Head of caudate nucleus (tissue), 42 donors: Measurements from ENCODE around the gene SSR4.

Experiments used
- DNase-seq, 42 donors: peaks; one replicate each; pipeline versions ENCODE4 v3.0.0 to v3.0.0-alpha.2; 2020 to 2021; ENCODE audit warnings: mixed read lengths in 7 of 42
- intact Hi-C: fragments of 100-400 bp; cut with DNase I; formaldehyde crosslinking; loops from one replicate; pipeline ENCODE4 v1.15.0; 2022

Gene SSR4

DNA sequence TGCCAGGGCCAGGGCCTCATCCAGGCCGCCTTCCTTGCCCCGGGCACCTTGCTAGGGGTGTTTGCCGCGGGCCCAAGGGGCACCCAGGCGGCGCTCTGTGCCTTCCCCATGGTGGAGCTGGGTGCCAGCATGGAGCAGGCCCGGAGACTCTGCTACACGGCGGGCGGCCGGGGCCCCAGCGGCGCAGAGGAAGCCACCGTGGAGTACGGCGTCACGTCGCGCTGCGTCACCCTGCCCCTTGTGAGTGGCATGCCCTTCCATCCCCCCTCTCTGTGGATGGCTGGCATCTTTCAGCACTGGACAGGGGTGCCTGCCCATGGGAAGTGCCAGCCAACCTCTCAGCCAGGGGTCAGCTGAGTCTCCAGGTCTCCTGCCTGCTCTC, 26.8 kb upstream of the SSR4 start:
- intact Hi-C loops = no loop called here
- peak in 14 of 42 donors; percentile 1 to 43 (median 12) for DNase-seq

DNA sequence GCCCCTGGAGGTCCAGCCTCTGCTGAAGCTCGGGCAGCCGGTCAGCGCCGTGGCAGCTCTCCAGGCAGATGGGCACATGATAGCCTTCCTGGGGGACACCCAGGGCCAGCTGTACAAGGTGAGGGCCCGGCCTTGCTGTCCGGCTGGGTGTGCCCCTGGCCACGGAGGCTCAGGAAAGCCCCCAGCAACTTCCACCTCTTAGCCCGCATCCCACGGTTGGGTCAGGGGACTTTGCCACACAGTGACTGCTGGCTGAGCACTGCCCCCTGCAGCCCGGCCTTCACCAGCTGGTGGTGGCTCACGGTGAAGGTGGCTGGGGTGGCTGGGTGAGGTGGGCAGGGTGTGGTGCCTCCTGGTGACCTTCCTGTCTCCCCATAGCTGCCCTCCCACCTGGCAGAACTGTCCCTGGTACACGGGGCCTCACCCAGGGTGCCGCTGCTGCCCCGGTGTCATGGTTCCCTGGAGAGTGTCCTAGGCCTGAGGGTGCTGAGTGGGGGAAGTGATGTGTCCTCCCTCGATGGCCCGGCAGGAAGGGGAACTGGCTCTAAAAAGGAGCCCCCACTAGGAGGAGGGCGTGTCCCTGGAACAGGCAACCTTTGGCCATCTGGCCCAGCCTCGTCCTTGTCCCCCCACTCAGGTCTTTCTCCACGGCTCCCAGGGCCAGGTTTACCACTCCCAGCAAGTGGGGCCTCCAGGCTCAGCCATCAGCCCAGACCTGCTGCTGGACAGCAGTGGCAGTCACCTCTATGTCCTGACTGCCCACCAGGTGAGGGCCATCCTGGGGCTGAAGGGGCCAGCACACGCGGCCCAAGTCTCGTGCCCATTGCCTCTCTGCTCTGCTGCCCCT, 25.9 kb upstream of the SSR4 start:
- intact Hi-C loops = no loop called here
- DNase-seq = peak in 14 of 42 donors; percentile 12 to 46 (median 22)

DNA sequence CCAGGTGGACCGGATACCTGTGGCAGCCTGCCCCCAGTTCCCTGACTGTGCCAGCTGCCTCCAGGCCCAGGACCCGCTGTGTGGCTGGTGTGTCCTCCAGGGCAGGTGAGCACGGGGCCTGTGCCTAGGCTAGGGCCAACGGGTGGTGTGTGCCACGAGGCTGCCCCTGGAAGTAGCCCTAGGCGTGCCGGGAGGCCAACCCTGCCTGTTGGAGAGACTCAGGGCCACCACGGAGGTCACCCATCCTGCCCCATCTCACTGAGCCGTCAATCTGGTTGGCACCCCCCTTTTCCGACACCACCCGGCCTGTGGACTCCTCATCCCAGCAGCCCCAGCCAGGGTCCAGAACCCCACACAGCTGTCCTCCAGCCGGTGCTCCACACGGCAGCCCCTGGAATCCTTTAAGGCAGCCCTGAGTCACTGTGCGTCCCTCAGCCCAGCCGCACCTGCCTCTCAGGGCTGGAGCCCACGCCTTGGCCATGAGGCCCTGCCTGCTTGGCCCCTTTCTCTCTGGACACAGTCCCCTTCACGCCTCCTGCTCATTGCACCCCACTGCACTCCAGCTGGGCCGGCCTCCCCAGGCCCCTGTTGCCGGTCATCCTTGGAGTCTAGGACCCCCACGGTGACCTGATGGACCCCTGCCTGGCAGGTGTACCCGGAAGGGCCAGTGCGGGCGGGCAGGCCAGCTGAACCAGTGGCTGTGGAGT, 25.2 kb upstream of the SSR4 start:
- DNase-seq = peak in 13 of 42 donors; percentile 1 to 40 (median 15)
- intact Hi-C loops = no loop called here

DNA sequence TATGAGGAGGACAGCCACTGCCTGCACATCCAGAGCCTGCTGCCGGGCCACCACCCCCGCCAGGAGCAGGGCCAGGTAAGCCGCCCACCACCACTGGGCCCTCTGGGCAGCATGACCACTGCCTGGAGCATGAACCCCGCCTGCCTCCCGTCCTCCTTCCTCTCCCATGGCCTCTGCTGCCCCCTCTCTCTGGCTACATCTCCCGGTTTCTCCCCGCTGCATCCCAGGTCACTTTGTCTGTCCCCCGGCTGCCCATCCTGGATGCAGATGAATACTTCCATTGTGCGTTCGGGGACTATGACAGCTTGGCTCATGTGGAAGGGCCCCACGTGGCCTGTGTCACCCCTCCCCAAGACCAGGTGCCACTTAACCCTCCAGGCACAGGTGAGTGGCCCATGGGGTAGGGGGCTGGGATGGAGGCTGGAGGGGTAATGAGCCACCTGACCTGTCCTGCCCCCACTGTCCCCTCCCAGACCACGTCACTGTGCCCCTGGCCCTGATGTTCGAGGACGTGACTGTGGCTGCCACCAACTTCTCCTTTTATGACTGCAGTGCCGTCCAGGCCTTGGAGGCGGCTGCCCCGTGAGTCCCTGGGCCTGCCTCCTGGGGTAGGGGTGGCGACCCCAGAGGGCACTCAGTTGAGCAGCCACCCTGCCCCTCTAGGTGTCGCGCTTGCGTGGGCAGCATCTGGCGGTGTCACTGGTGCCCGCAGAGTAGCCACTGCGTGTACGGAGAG, 24.4 kb upstream of the SSR4 start:
- DNase-seq = peak in 19 of 42 donors; percentile 7 to 73 (median 38)
- intact Hi-C loops = no loop called here

DNA sequence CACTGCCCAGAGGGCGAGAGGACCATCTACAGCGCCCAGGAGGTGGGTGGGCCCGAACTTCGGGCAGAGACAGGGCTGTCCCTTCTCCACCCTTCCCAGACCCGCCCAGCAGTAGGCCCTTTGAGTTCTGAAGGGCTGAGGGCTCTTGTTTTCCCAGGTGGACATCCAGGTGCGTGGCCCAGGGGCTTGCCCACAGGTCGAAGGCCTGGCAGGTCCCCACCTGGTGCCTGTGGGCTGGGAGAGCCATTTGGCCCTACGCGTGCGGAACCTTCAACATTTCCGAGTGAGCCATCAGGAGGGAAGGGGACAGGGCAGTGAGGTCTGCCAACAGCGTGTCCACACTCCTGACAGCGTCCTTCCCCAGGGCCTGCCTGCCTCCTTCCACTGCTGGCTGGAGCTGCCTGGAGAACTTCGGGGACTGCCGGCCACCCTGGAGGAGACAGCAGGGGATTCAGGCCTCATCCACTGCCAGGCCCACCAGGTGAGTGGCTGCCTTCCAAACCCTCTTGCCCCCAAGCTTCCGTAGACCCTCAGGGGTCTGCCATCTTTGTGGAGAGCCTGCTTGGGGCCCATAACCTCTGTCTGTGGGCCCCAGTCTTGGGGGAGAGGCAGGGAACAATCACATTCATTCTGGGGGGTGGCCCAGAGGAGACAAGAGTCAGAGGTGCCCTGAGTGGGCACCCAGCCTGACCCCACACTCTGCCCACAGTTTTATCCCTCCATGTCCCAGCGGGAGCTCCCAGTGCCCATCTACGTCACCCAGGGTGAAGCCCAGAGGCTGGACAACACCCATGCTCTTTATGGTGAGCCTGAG, 23.7 kb upstream of the SSR4 start:
- peak in 13 of 42 donors; percentile 1 to 35 (median 11) for DNase-seq
- intact Hi-C loops = no loop called here

DNA sequence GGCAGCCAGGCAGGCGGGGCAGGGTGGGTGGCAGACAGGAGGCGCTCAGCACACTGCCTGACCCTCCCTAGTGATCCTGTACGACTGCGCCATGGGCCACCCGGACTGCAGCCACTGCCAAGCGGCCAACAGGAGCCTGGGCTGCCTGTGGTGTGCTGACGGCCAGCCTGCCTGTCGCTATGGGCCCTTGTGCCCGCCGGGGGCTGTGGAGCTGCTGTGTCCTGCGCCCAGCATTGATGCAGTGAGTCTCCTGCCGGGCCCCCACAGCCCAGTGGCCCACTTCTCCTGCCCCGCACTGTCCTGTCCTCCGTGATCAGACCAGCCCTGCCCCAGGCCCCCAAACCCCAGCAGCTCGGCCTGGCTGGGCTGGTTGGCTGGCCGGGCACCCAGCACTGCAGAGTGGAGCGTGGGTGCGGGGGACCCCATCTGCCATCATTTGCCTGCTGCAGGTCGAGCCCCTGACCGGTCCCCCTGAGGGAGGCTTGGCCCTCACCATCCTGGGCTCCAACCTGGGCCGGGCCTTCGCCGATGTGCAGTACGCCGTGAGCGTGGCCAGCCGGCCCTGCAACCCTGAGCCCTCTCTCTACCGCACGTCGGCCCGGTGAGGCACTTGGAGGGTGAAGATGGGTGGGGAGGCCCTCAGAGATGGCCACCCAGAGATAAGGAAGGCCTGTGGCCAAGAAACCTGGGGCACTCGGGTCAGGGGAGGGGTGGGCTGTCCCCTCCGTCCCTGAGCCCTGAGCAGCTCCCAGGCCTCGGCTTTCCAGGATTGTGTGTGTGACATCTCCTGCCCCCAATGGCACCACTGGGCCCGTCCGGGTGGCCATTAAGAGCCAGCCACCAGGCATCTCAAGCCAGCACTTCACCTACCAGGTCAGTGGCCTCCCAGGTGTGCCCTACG, 22.8 kb upstream of the SSR4 start:
- peak in 13 of 42 donors; percentile 1 to 39 (median 10) for DNase-seq
- intact Hi-C loops = no loop called here

DNA sequence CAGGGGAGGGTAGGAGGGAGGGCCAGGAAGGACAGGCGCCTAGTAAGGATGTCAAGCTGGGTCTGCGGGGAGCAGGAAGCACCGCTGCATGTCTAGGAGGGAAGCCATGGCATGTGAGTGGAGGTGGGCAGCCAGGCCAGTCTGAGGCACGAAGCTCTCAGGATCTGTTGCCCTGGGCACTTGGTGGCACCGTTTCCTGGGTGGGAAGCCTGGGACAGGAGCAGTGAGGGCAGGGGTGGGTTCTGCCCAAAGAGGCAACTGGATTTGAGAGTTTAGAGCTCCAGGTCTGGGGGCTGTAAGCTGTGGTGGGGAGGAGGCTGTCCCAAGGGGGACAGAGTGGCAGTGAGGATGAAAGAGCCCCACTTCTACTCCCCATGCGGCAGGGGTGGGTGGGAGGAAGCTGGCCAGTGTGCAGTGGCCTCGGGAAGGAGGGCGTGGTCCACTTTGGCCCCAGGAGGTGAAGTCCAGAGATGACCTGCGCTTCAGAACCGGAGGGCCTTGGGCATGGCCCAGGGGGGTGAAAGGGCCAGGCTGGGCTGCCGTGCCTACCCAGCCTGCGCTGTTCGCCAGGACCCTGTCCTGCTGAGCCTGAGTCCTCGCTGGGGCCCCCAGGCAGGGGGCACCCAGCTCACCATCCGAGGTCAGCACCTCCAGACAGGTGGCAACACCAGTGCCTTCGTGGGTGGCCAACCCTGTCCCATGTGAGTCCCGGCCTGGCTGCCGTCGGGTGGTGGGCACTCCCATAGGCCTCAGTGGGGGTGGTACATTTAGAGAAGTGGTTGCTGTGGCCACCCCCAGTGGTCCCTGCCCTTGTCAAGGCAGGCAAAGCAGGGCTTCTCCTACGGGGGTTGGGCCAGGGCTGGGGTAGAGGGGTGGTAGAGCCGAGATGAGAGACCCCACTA, 21.9 kb upstream of the SSR4 start:
- peak in 9 of 42 donors; percentile 1 to 14 (median 5) for DNase-seq
- intact Hi-C loops = no loop called here

DNA sequence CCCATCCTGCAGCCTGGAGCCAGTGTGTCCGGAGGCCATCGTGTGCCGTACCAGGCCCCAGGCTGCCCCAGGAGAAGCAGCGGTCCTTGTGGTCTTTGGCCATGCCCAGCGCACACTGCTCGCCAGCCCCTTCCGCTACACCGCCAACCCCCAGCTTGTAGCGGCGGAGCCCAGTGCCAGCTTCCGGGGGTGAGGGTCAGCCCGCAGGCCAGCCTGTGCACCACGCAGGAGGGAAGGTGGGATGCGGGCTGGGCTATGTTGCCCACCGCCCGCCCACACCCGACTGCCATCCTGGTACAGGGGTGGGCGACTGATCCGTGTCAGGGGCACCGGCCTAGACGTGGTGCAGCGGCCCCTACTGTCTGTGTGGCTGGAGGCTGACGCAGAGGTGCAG, 21.3 kb upstream of the SSR4 start:
- DNase-seq = peak in 6 of 42 donors; percentile 1 to 16 (median 6)
- intact Hi-C loops = no loop called here

DNA sequence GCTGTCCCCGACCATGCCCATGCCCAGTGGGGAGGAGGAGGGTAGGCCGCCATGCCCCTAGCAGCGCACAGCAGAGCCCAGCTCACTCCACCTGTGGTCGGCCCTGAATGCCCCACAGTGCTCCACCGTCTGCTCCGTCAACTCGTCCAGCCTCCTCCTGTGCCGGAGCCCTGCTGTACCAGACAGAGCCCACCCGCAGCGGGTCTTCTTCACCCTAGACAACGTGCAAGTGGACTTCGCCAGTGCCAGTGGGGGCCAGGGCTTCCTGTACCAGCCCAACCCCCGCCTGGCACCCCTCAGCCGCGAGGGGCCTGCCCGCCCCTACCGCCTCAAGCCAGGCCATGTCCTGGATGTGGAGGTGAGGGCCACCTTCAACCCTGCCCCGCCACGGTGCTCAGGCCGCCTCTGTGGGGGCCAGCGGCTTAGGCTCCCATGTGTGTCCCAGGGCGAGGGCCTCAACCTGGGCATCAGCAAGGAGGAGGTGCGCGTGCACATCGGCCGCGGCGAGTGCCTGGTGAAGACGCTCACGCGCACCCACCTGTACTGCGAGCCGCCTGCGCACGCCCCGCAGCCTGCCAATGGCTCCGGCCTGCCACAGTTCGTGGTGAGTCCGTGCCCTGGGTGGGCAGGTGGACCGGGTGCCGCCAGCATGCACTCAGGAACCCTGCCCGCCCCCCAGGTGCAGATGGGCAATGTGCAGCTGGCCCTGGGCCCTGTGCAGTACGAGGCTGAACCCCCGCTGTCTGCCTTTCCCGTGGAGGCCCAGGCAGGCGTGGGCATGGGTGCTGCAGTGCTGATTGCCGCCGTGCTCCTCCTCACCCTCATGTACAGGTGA, 20.5 kb upstream of the SSR4 start:
- intact Hi-C loops = no loop called here
- peak in 7 of 42 donors; percentile 3 to 34 (median 7) for DNase-seq

DNA sequence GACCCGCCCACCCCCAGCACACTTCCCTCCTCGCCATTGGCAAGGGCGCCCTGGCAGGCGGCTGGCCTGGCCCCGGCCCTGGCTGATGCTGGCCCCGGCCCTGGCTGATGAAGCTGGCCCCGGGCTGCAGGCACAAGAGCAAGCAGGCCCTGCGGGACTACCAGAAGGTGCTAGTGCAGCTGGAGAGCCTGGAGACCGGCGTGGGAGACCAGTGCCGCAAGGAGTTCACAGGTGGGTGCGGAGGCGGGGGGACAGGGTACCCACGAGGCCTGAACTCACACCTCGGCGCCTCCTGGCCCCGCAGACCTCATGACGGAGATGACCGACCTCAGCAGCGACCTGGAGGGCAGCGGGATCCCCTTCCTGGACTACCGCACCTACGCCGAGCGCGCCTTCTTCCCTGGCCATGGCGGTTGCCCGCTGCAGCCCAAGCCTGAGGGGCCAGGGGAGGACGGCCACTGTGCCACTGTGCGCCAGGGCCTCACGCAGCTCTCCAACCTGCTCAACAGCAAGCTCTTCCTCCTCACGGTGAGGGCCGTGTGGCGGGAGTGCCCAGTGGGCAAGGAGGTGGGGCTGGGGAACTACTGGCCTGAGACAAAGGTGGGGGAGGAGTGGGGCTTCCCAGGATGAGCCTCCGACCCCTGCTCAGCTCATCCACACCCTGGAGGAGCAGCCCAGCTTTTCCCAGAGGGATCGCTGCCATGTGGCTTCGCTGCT, 19.7 kb upstream of the SSR4 start:
- intact Hi-C loops = no loop called here
- DNase-seq = peak in 5 of 42 donors; percentile 1 to 6 (median 3)

DNA sequence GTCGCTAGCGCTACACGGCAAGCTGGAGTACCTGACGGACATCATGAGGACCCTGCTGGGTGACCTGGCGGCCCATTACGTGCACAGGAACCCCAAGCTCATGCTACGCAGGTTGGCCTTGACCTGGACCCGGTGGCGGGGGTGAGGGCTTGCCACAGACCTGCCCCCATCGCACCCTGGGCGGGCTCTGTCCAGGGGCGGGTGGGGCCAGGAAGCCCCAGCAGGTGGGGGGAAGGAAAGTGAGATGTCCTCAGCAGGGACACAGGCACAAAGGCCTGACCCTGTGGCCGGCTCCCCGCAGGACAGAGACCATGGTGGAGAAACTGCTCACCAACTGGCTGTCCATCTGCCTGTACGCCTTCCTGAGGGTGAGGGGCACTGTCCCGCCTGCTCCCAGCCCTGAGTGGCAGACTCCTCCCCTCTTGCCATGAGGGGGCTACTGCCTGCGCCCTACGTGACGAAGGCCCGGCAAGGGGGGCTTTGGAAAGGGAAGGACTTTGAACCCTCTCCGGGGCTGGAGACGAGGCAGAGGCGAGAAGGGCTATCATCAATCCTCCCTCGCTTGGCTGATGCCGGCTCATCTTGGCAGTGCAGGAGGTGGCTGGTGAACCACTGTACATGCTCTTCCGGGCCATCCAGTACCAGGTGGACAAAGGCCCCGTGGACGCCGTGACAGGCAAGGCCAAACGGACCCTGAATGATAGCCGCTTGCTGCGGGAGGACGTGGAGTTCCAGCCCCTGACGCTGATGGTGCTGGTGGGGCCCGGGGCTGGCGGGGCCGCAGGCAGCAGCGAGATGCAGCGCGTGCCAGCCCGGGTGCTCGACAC, 19.0 kb upstream of the SSR4 start:
- DNase-seq = peak in 4 of 42 donors; percentile 1 to 4 (median 2)
- intact Hi-C loops = no loop called here

DNA sequence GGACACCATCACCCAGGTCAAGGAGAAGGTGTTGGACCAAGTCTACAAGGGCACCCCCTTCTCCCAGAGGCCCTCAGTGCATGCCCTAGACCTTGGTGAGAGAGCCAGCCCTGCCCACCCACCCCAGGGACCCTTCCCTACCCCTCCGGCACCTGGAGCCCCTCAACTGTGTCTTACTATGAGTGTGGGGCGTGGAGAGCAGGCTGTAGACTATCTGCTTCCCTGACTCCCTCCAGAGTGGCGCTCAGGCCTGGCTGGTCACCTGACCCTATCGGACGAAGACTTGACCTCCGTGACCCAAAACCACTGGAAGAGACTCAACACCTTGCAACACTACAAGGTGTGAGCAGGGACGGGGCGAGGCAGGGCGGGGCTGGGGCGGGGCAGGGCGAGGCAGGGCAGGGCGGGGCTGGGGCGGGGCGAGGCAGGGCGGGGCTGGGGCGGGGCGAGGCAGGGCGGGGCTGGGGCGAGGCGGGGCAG, 18.3 kb upstream of the SSR4 start:
- DNase-seq = peak in 2 of 42 donors; percentile 3
- intact Hi-C loops = no loop called here

DNA sequence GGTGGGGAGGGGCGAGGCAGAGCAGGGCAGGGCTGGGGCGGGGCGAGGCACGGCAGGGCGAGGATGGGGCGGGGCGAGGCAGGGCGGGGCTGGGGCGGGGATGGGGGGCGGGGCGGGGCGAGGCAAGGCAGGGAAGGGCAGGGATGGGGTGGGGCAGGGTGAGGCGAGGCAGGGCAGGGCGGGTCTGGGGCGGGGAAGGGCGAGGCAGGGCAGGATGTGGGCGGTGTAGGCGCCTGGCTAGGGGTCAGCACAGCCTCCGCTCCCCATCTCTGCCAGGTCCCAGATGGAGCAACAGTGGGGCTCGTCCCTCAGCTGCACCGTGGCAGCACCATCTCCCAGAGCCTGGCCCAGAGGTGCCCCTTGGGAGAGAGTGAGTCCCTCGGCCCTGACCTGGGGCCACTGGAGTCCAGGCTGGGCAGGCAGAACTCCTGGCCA, 17.8 kb upstream of the SSR4 start:
- peak in 4 of 42 donors; percentile 1 to 5 (median 2) for DNase-seq
- intact Hi-C loops = no loop called here
